DMS53 treated with DMSO at 0.1 percent for 48 hours (cell line): ENCODE data around the gene PPP1R13B.

Experiments
- DNase-seq: peaks from one replicate; lab custom pipeline; 2025; ENCODE audit not compliant: unreplicated experiment; lab: John Stamatoyannopoulos, UW

Gene PPP1R13B

GRCh38 chr14:103688906-103689902 is 158.2 kb downstream of the PPP1R13B start:
- DNase-seq, result no peak

GRCh38 chr14:103688441-103688840 is 158.9 kb downstream of the PPP1R13B start:
- DNase-seq, result no peak

- DNase-seq, result no peak
Observed at GRCh38 chr14:103687712-103688111, 159.7 kb downstream of the PPP1R13B start.

- no peak for DNase-seq
Observed at GRCh38 chr14:103686831-103687485, 160.4 kb downstream of the PPP1R13B start.

- no peak for DNase-seq
Observed at GRCh38 chr14:103685276-103686211, 161.8 kb downstream of the PPP1R13B start.

GRCh38 chr14:103684871-103685270 is 162.5 kb downstream of the PPP1R13B start:
- no peak for DNase-seq

- DNase-seq, result no peak
Observed at GRCh38 chr14:103684471-103684870, 162.9 kb downstream of the PPP1R13B start.
